Epithelial cell of prostate (primary cell): ENCODE data around the gene RGSL1.
"Not testable (repeated sequence)": the region's sequence is repeated elsewhere in the genome, so short reads cannot be mapped to it uniquely, and the experiment has no call there.

Source experiments
- DNase-seq: peaks from one replicate; pipeline ENCODE4 v3.0.0-alpha.2; 2011; ENCODE audit warnings: low read depth, low spot score
- H3K27ac ChIP-seq: fragments of 450-650 bp; 2 replicates; pipeline ENCODE4 v1.5.1; 2017; ENCODE audit warnings: mild to moderate bottlenecking

Gene RGSL1

GRCh38 chr1:182444497-182444896 is 5.4 kb upstream of the RGSL1 start:
- no peak overlapping the region for H3K27ac ChIP-seq
- no peak for DNase-seq

- H3K27ac ChIP-seq, result no peak overlapping the region
- DNase-seq, result no peak
Measured at GRCh38 chr1:182446033-182446669, 3.8 kb upstream of the RGSL1 start.

GRCh38 chr1:182447124-182447523 is 2.8 kb upstream of the RGSL1 start:
- H3K27ac ChIP-seq, DNase-seq: not testable (repeated sequence)

DNA sequence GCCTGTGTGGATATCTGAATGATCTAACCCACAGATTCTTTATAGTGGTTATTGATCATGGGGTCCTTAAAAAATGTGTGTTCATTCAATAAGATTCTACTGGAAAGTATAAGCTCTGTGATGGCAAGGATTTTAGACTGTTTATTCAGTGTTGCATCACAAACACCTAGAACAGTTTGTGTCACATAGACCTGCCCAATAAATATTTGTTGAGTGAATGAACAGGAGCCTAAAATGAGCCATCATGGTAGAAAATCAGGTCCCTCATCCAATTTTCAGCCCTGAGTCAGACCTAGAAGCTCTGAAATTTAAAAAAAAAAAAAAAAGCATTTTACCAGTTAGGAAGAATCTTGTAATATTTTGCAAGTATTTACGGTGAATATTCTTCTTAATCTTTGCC is 2.3 kb upstream of the RGSL1 start:
- DNase-seq, result no peak
- no peak overlapping the region for H3K27ac ChIP-seq

DNA sequence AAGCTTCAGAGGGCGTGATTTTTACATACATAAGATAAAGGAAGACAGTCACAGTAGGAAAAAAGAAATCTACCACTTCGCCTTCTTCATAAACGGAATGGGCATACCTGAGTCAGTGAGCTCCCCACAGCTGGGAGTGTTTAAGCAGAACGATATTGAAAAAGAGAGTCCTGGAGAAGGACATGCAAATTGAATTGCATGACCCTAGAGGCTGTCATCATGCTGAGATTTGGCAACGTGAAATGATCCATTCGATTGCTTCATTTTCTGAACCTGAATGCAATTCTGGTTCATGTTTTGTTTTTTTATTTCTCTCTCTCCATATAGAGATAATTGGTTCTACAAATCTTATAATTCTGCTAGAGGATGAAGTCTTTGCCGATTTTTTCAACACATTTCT is 3.7 kb downstream of the RGSL1 start:
- H3K27ac ChIP-seq, result no peak overlapping the region
- DNase-seq, result no peak

DNA sequence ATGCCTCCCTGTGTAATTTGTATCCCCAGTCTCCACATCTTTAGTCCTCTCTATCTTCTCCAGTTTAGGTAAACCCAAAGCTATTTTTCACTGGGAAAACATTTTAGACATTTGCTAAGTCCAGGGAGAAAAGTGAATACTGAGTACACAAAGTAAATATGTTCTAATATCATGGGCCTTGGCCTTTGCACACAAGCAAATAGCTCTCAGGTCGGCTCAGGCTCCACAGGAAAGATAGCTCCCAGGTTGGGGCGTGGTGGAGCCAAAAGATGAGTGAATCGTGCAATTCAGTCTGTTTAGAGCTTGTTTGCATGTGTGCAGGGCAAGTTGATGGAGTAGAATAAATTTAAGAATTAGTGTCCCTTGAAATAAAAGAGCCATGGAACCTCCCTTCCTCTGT is 7.9 kb downstream of the RGSL1 start:
- DNase-seq, result no peak
- H3K27ac ChIP-seq, result no peak overlapping the region

GRCh38 chr1:182459949-182460348 is 10.0 kb downstream of the RGSL1 start:
- no peak overlapping the region for H3K27ac ChIP-seq
- no peak for DNase-seq

- DNase-seq, result no peak
- H3K27ac ChIP-seq, result peak overlapping the region; percentile 8
Measured at GRCh38 chr1:182460550-182460951, 10.6 kb downstream of the RGSL1 start.

GRCh38 chr1:182473556-182473955 is 23.6 kb downstream of the RGSL1 start:
- H3K27ac ChIP-seq, result no peak overlapping the region
- DNase-seq, result no peak

DNA sequence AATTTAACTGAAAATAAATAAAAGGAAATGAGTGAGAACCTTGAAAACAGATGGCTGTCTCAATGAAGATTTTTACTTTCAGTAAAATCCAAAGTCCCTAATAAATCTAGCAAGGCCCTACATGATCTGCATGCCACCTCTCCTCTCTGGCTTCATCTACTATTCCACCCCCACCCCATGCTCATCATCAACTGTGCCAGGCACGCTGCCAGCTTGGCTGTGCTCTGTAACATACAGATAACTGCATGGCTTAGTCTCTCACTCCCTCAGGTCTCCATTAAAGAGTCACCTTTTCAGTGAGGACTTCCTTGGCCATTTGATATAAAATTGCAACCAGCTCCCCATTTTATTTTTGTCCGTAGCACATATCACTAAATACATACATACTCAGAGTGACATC is 26.7 kb downstream of the RGSL1 start:
- no peak for DNase-seq
- no peak overlapping the region for H3K27ac ChIP-seq

- DNase-seq, result no peak
- H3K27ac ChIP-seq, result no peak overlapping the region
Measured at GRCh38 chr1:182478238-182478637, 28.3 kb downstream of the RGSL1 start.

DNA sequence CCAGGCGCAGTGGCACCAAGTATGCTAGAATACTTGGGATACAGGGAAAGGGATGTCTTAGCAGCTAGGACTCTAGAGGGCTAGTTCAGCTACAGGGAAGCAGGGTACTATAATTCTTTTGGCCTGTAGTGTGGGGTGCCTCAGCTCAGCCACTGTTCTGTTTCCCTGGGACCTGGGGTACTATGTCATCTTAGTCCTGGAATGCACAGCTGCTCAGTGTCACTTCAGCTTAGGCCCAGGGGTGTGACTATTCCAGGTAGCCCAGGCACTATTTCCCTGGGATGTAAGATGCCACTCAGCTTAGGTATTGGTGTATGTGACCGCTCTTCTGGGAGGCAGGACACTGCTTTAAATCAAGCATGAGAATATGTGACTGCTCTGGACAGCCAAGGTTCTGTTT is 34.1 kb downstream of the RGSL1 start:
- no peak for DNase-seq
- no peak overlapping the region for H3K27ac ChIP-seq

DNA sequence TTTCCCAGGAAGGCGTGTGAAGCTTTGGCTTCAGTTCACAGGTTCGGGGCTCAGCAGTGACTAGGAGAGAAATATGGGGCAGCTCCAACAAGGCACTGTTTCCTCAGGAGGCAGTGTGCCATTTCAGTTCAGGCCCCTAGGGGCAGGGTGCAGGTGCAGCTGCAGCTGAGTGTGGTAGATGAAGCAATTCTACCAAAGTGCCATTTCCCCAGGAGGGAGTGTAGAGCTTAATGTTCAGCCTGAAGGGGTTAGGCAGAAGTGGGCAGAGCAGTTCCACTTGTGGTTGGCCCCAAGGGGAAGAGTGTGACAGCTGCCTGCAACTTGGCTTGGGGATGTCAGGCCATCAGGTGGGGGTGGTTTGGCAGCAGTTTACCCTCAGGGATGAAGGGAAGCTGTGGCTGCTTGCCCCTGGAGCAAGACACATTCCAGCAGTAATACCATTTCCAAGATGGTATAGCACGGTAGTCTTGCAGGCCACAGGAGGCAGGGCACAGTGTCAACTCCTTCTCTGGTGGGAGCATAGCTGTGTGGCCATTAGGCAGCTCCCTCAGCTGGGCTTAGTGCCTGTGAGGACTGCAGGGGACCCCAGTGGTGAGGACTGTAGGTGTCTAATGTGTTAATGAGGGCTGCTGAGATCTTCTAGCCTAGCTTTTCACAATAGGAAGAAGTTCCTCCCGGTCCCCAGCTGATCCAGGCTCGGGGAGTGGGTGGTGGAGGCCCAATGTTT is 34.7 kb downstream of the RGSL1 start:
- no peak for DNase-seq

GRCh38 chr1:182485861-182486260 is 35.9 kb downstream of the RGSL1 start:
- no peak for DNase-seq
- H3K27ac ChIP-seq, result no peak overlapping the region

More for the DNA sequence above, 34.7 kb downstream of the RGSL1 start:
- no peak overlapping the region for H3K27ac ChIP-seq

DNA sequence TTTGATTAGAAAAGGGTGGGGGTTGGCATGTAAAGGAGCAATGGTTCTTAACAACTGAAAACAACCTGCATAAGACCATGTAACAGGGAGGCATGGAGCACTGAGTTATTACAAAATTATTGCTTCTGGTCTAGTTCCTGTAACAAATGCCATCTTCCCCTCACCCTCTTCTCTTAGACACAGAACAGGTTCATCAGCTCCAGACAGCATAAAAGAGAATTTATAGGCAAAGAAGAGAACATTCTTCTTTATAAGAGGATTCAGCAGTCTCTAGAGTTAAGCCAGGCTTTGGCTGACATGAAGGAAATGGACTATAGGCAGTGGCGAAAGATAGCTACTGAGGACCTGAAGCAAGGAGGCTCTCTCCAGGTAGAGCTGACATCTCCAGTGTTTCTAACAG is 38.9 kb downstream of the RGSL1 start:
- no peak for DNase-seq
- no peak overlapping the region for H3K27ac ChIP-seq

- no peak for DNase-seq
- no peak overlapping the region for H3K27ac ChIP-seq
Measured at GRCh38 chr1:182493063-182493462, 43.1 kb downstream of the RGSL1 start.

DNA sequence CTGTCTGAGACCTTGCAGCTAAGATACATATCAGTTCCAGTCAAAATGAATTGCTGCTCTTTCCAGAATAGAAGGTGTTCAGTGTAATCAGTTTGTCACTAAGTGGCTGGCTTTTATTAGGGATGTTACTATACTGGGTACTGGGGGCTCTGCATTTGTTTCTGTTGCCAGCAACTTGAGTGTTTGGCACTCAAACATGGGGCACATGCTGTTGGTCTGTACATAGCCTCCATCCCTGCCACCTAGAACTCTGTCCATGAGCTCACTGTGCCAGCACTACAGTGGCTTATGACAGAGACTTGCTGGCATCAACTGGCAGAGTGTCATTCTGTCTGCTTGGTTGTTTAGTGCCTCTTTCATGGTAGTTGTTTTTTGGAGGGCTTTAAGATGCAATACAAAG is 45.1 kb downstream of the RGSL1 start:
- DNase-seq, result no peak
- H3K27ac ChIP-seq, result no peak overlapping the region

DNA sequence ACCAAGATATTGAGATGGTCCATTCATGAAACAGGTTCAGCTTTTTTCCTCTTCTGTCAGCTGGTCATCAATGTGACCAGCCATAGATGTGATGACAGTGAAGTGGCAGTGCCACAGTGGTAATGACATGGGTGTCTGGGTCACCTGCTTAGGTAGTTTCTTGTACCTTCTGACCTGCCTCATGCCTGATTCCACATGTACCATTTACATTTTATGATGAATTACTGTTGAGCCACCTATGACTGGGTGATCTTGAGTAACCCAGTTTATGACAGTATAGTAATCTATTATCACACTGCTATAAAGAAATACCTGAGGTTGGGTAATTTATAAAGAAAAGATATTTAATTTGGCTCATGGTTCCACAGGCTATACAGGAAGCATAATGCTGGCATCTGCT is 45.7 kb downstream of the RGSL1 start:
- DNase-seq, result no peak
- H3K27ac ChIP-seq, result no peak overlapping the region

GRCh38 chr1:182507685-182508084 is 57.7 kb downstream of the RGSL1 start:
- no peak for DNase-seq
- H3K27ac ChIP-seq, result no peak overlapping the region

DNA sequence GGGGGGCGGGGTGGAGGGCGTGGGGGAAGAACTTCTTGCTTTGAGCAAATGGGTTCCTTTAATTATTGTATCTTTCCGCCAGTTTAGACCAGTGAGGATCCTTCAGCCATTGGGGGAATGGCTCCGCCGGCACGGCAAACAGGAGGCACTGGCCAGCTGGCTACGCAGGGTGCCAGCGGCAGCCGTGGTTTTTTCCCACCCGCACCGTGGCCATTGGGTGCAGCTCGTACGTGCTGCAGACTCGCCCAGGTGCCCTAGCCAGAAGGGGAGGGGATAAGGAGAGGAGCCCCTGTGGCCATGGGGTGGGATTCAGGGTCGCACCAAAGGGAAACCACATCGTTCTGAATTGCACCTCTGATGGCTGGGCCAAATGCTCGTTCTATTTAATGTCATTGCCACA is 65.6 kb downstream of the RGSL1 start:
- H3K27ac ChIP-seq, result no peak overlapping the region
- DNase-seq, result no peak

GRCh38 chr1:182520736-182521135 is 70.8 kb downstream of the RGSL1 start:
- no peak for DNase-seq
- no peak overlapping the region for H3K27ac ChIP-seq

GRCh38 chr1:182525342-182525741 is 75.4 kb downstream of the RGSL1 start:
- no peak overlapping the region for H3K27ac ChIP-seq
- DNase-seq, result no peak
